Mammary epithelial cell (primary cell): ENCODE measurements around the gene KIR3DL1.
"Not testable (repeated sequence)": the region's sequence is repeated elsewhere in the genome, so short reads cannot be mapped to it uniquely, and the experiment has no call there.

Experiments
- CTCF ChIP-seq, 2 donors: IDR thresholded peaks in 1 of 2; conservative IDR thresholded peaks in 1 of 2; 2 replicates each; pipeline ENCODE4 v1.5.1; 2011 to 2012; ENCODE audit warnings: inconsistent platforms in 2 of 2, low read length in 2 of 2, mild to moderate bottlenecking in 2 of 2, control low read depth in 1 of 2, low read depth in 1 of 2; ENCODE audit not compliant: insufficient read depth in 1 of 2; ENCODE audit errors: extremely low read depth in 1 of 2
- EZH2 ChIP-seq: IDR thresholded peaks from 2 replicates; pipeline ENCODE4 v1.6.1; 2012; ENCODE audit warnings: low read length, inconsistent platforms, borderline replicate concordance

- TF ChIP-seq CTCF (conservative IDR thresholded peaks at IDR 0.05 in 1 of 2, IDR thresholded peaks at IDR 0.05 in 1 of 2; ENCODE audit: extremely low read depth in 1 of 2, insufficient read depth in 1 of 2, low read depth in 1 of 2, low read length in 2 of 2); EZH2: not testable (repeated sequence)
These were observed 43.2 kb downstream of the KIR3DL1 start for GRCh38 chr19:54859421-54859820.
